T-helper 1 cell (primary cell): Measurements from ENCODE around the gene ZNF41.
"Not testable (repeated sequence)": the region's sequence is repeated elsewhere in the genome, so short reads cannot be mapped to it uniquely, and the experiment has no call there.

Experiments
- DNase-seq, 5 donors: peaks; one replicate each; pipeline ENCODE4 v3.0.0-alpha.2; 2012 to 2020
- total RNA-seq, 4 donors: gene quantifications; one replicate each; lab custom pipeline; 2026; lab: John Stamatoyannopoulos, UW

The ZNF41 gene
- total RNA-seq: 9.7 to 23.3 (median 17.0) reads per million in 4 donors

- peak; percentile 49 to 90 (median 68) for DNase-seq
Observed at GRCh38 chrX:47482512-47483305, at the start of gene ZNF41. Gene ZNF41 (minus strand): TSS chrX:47483222. CDS start chrX:47467481, 15,741 bp downstream.

GRCh38 chrX:47530049-47530448, 47.0 kb upstream of the ZNF41 start:
- DNase-seq: no peak

- no peak for DNase-seq
Observed at GRCh38 chrX:47529548-47529947, 46.5 kb upstream of the ZNF41 start.

- DNase-seq: no peak
Observed at GRCh38 chrX:47523713-47524166, 40.7 kb upstream of the ZNF41 start.

- DNase-seq: peak; percentile 52 to 75 (median 67)
Observed at GRCh38 chrX:47523297-47523696, 40.3 kb upstream of the ZNF41 start.

GRCh38 chrX:47518144-47518543, 35.1 kb upstream of the ZNF41 start:
- DNase-seq: no peak

GRCh38 chrX:47515941-47516665, 33.1 kb upstream of the ZNF41 start:
- DNase-seq: no peak

- DNase-seq: no peak
Observed at GRCh38 chrX:47514533-47515235, 31.7 kb upstream of the ZNF41 start.

GRCh38 chrX:47513034-47513965, 30.3 kb upstream of the ZNF41 start:
- DNase-seq: not testable (repeated sequence)

- not testable (repeated sequence) for DNase-seq
Observed at GRCh38 chrX:47512383-47512782, 29.4 kb upstream of the ZNF41 start.

- DNase-seq: no peak
Observed at GRCh38 chrX:47507153-47507867, 24.3 kb upstream of the ZNF41 start.

- no peak for DNase-seq
Observed at GRCh38 chrX:47503151-47503550, 20.1 kb upstream of the ZNF41 start.

GRCh38 chrX:47502316-47503125, 19.5 kb upstream of the ZNF41 start:
- no peak for DNase-seq

- DNase-seq: no peak
Observed at GRCh38 chrX:47501226-47502074, 18.4 kb upstream of the ZNF41 start.

GRCh38 chrX:47500554-47500953, 17.5 kb upstream of the ZNF41 start:
- no peak for DNase-seq

GRCh38 chrX:47499293-47499692, 16.3 kb upstream of the ZNF41 start:
- no peak for DNase-seq

GRCh38 chrX:47498411-47498810, 15.4 kb upstream of the ZNF41 start:
- no peak for DNase-seq

- DNase-seq: no peak
Observed at GRCh38 chrX:47497271-47497888, 14.4 kb upstream of the ZNF41 start.

- not testable (repeated sequence) for DNase-seq
Observed at GRCh38 chrX:47492133-47492532, 9.1 kb upstream of the ZNF41 start.
